IPS DF 6.9 (cell line): ENCODE measurements around the gene VEGFB.

Source experiments
- DNase-seq: peaks from one replicate; pipeline ENCODE4 v3.0.0-alpha.2; 2013; ENCODE audit warnings: low read depth, low spot score
- H3K27ac ChIP-seq: one replicate; pipeline ENCODE4 v1.5.1; 2013; ENCODE audit warnings: low read length, control low read depth
- H3K27me3 ChIP-seq: 2 replicates; pipeline ENCODE4 v1.6.1; 2013; ENCODE audit warnings: mild to moderate bottlenecking, low read length; ENCODE audit not compliant: control insufficient read depth, insufficient read depth
- H3K36me3 ChIP-seq: 2 replicates; pipeline ENCODE4 v1.6.1; 2013; ENCODE audit warnings: low read length; ENCODE audit not compliant: control insufficient read depth, insufficient read depth
- H3K4me1 ChIP-seq: 2 replicates; pipeline ENCODE4 v1.6.1; 2013; ENCODE audit warnings: low read length; ENCODE audit not compliant: control insufficient read depth, insufficient read depth
- H3K4me3 ChIP-seq: 2 replicates; pipeline ENCODE4 v1.5.1; 2013; ENCODE audit warnings: mild to moderate bottlenecking, low read length
- H3K9me3 ChIP-seq: 2 replicates; pipeline ENCODE4 v1.6.1; 2013; ENCODE audit warnings: low read length, inconsistent platforms; ENCODE audit not compliant: control insufficient read depth, insufficient read depth
- WGBS: extraction: QIAGEN DNeasy Blood & Tissue Kit; methylation state at CpG from one replicate; pipeline ENCODE4 v1.1.7; 2013; ENCODE audit warnings: mixed read lengths, missing lambda C conversion rate; ENCODE audit not compliant: insufficient read length, insufficient coverage; 5-methylcytosine and 5-hydroxymethylcytosine counted together

Gene VEGFB

DNA sequence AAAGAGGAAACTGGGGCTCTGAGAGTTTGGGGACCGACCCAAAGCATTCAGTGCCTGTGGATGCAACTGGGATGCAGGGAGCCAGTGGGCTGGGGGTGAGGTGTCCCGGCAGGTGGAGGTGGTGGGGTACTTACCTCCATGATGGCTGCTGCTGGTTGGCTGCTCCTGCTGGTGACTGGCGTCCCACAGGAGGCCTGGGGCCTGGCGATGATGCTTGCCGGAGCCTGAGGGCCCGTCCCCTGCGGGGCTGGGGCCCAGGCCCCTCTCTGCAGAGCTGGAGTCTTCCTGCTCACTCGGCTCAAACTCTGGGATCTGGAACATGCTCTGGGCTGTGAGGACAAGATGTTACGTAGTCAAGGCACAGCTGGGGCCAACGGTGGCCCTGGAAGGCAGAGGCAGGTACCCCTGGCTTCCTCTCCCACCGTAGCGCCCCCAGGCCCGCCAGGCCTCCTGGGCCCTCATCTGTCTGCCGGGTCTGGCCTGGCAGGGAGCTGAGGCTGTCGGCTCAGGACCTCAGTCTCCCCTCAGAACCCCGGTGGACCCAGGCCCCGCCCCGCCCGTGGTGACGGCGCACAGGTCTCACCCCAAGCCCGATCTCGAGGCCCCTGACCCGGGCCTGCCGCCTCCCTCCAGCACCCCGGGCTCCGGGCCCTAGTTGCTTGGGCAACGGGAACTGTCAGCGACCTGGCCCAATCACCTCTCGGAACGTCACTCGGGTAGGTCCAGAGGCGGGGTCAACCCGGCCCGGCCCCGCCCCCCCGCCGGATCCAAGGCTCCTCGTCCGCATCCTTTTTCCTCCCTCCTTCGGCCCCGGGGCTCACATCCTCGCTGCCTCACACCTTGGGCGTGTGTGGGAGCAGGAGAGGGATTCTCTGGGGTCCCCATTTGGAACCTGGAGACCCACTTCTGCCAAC lies 49.9 kb downstream of the VEGFB start, which contains the start of gene BAD:
BAD (minus strand) TSS at position 618 of the 914 bp plus-strand sequence; CDS start at position 321, 297 bp downstream.
- no CpG with 5 or more reads among the region's 44 CpGs for WGBS
- Histone ChIP-seq H3K4me1 (peaks cover 5% of the 10 kb centered on the region; the same call in 1 of the 2 replicates), H3K9me3 (no peaks in the 10 kb centered on the region), H3K27ac (no peak within 1 kb of the TSS), H3K27me3 (no peaks in the 10 kb centered on the region), H3K4me3 (peak within 1 kb of the TSS; percentile 83; the same call in 1 of the 2 replicates), H3K36me3 (no peaks in the 10 kb centered on the region)
- DNase-seq = no peak

DNA sequence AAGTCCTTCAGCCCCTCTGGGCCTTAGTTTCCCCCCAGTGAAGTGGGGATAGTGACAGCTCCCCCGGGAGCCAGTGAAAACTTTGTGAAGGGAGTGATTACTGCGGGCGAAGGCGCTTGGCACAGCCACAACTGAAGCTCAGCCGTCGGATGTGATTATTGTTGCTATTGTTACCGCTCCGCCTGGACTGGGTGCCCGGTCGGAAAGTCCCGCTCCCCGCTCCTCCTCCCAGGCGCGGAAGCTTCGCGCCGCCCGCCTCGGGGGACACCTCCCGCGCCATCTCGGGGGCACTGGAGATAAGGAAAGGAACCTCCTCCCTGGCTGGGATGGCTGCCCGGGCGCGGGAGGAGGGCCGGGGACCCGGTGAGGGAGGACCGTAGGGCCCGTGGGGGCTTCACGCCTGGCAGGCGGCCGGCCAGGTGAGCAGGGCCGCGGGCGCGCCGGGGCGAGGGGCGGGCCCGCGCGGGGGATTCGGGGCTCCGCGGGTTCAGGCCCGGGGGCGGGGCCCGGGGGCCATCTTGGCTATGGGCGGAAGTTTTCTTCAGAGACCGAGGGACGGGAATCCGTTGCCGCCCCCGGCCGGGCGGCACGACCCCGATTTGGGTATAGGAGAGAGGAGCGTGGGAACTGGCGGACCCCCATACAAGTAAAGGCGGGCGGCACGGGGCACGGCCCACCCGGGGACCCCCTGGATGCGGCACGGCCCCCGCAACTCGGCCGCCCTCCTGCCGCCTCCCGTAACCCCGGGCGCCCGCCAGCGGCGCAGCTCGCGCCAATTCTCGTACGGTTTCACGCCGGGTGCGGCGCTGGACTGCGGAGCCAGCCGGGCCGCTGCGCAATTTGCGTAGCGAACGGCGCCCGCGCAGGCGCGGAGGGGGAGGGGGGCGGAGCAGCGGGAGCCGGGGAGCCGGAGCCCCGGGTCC lies 50.8 kb downstream of the VEGFB start, which contains the start of gene GPR137:
GPR137 (plus strand) TSS at position 887 of the 923 bp plus-strand sequence. CDS start 677 bp downstream, outside the sequence.
- Histone ChIP-seq H3K27ac (no peak within 1 kb of the TSS), H3K36me3 (no peaks in the 10 kb centered on the region), H3K9me3 (no peaks in the 10 kb centered on the region), H3K4me3 (peak within 1 kb of the TSS; percentile 83; the same call in 1 of the 2 replicates), H3K27me3 (peaks cover 2% of the 10 kb centered on the region), H3K4me1 (peaks cover 5% of the 10 kb centered on the region; the same call in 1 of the 2 replicates)
- no CpG with 5 or more reads among the region's 102 CpGs for WGBS
- DNase-seq = no peak

DNA sequence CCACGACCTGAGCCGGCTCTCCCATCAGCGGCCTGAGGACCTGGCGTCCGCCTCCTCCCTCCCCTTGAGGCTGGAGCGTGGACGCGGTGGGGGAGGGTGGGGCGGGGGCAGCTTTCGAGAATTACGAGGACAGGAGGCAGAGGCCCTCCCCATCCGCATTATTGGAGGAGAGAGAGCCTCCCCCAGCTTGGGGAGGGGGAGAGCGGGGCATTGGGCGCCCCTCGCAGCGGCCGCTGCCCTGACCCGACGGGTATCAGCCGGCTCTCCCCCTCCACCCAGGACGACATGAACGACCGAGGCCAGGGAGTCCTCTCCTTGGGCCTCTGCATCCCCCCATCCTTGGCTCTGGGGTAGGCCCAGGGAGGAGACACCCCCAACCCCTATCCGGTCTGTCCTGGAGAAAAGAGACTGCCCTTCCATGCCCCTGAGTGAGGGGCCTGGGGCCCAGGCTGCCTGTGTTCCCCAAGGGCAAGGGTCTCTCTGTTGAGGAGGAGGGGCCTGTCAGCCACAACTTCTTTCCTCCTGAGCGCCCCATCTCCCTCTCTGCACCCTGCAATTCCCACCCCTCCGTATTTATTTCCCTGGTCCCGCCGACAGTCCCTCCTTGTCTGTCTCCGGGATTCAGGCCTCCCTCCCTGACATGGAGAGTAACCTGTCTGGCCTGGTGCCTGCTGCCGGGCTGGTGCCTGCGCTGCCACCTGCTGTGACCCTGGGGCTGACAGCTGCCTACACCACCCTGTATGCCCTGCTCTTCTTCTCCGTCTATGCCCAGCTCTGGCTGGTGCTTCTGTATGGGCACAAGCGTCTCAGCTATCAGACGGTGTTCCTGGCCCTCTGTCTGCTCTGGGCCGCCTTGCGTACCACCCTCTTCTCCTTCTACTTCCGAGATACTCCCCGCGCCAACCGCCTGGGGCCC lies 51.8 kb downstream of the VEGFB start:
- H3K9me3 ChIP-seq = no peaks in the 10 kb centered on the region
- peak overlapping the region; percentile 83; the same call in 1 of the 2 replicates for H3K4me3 ChIP-seq
- H3K27ac ChIP-seq = no peak overlapping the region
- peaks cover 5% of the 10 kb centered on the region; the same call in 1 of the 2 replicates for H3K4me1 ChIP-seq
- WGBS = no CpG with 5 or more reads among the region's 40 CpGs
- DNase-seq = no peak
- peaks cover 12% of the 10 kb centered on the region for H3K27me3 ChIP-seq
- H3K36me3 ChIP-seq = no peaks in the 10 kb centered on the region

DNA sequence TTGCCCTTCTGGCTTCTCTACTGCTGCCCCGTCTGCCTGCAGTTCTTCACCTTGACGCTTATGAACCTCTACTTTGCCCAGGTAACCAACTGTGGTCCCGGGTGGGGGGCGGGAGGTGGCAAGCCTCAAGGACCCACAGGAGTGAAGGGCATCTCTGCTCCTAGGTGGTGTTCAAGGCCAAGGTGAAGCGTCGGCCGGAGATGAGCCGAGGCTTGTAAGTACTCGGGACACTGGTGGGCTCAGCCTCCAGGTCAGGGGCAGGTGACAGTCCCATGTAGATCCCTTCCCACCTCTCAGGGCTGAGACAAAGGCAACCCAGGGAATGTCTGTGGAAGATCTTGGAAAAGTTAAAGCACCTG lies 52.4 kb downstream of the VEGFB start:
- H3K9me3 ChIP-seq = no peaks in the 10 kb centered on the region
- no CpG with 5 or more reads among the region's 9 CpGs for WGBS
- peaks cover 16% of the 10 kb centered on the region for H3K27me3 ChIP-seq
- DNase-seq = no peak
- H3K4me3 ChIP-seq = no peak overlapping the region
- H3K27ac ChIP-seq = no peak overlapping the region
- no peaks in the 10 kb centered on the region for H3K36me3 ChIP-seq
- peaks cover 5% of the 10 kb centered on the region; the same call in 1 of the 2 replicates for H3K4me1 ChIP-seq

DNA sequence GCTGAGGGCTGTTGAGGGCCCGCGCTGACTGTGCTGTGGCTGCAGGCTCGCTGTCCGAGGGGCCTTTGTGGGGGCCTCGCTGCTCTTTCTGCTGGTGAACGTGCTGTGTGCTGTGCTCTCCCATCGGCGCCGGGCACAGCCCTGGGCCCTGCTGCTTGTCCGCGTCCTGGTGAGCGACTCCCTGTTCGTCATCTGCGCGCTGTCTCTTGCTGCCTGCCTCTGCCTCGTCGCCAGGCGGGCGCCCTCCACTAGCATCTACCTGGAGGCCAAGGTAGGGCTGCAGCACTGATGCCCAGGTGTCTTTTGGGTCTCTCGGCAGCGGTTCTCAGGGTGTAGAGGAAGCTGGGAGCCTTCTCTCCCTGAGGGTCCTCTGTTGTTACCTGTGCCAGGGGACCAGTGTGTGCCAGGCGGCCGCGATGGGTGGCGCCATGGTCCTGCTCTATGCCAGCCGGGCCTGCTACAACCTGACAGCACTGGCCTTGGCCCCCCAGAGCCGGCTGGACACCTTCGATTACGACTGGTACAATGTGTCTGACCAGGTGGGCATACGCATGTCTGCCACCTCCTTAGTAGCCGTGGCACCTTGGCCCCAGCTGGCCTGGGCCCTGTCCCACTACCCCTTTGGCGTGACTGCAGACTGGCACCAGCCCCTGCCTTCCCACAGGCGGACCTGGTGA lies 53.4 kb downstream of the VEGFB start:
- H3K36me3 ChIP-seq = no peaks in the 10 kb centered on the region
- H3K27ac ChIP-seq = no peak overlapping the region
- DNase-seq = no peak
- no CpG with 5 or more reads among the region's 33 CpGs for WGBS
- H3K4me1 ChIP-seq = peaks cover 9% of the 10 kb centered on the region; the same call in 1 of the 2 replicates
- H3K4me3 ChIP-seq = no peak overlapping the region; the same call in 1 of the 2 replicates
- peaks cover 26% of the 10 kb centered on the region for H3K27me3 ChIP-seq
- H3K9me3 ChIP-seq = no peaks in the 10 kb centered on the region

DNA sequence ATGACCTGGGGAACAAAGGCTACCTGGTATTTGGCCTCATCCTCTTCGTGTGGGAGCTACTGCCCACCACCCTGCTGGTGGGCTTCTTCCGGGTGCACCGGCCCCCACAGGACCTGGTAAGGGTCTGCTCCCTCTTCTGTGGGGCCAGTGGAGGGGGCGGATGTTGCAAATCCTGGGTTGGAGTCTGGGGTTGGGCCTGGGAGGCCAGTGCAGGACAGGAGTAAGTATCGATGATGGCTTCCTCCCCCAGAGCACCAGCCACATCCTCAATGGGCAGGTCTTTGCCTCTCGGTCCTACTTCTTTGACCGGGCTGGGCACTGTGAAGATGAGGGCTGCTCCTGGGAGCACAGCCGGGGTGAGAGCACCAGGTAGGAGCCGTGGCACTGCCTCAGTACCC lies 54.0 kb downstream of the VEGFB start:
- Histone ChIP-seq H3K27ac (no peak overlapping the region), H3K4me3 (no peak overlapping the region), H3K27me3 (peaks cover 31% of the 10 kb centered on the region)

More for the DNA sequence above, 54.0 kb downstream of the VEGFB start:
- no peak for DNase-seq
- WGBS = no CpG with 5 or more reads among the region's 9 CpGs
- Histone ChIP-seq H3K9me3 (no peaks in the 10 kb centered on the region), H3K4me1 (peaks cover 9% of the 10 kb centered on the region; the same call in 1 of the 2 replicates), H3K36me3 (no peaks in the 10 kb centered on the region)
